ENCODE results near the gene LRIG1.

LRIG1 gene

GRCh38 chr3:66449411-66449974 lies 51.3 kb downstream of the LRIG1 start:
- DNase-seq (ENCODE audit: low read depth in 2 of 2, low spot score in 1 of 2): no peak

DNA sequence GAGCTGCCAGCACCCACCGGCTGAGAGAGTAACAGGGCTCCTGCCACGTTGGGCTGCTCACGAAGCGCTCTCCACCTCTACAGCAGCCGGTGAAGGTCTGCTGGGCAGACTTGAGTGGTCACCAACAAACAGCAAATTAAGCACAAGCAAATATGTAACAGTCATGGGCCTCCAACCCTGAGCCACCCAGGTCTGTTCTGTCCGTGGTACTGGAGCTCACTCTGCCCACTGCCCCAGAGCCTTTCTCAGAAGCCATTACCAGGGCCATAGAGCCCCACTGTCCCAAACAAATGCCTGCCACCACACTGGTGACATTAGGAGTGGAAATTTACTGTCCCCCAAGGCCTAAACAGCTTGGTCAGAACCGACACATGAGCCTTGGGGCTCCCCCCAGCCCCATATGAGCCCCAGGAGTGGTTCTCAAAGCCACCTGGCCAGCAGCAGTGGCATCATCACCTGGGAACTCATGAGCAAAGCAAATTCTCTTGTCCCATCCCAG lies 56.6 kb downstream of the LRIG1 start:
- no peak for DNase-seq (ENCODE audit: low read depth in 2 of 2, low spot score in 1 of 2)

GRCh38 chr3:66443118-66443803 lies 57.6 kb downstream of the LRIG1 start:
- no peak for DNase-seq (ENCODE audit: low read depth in 2 of 2, low spot score in 1 of 2)

DNA sequence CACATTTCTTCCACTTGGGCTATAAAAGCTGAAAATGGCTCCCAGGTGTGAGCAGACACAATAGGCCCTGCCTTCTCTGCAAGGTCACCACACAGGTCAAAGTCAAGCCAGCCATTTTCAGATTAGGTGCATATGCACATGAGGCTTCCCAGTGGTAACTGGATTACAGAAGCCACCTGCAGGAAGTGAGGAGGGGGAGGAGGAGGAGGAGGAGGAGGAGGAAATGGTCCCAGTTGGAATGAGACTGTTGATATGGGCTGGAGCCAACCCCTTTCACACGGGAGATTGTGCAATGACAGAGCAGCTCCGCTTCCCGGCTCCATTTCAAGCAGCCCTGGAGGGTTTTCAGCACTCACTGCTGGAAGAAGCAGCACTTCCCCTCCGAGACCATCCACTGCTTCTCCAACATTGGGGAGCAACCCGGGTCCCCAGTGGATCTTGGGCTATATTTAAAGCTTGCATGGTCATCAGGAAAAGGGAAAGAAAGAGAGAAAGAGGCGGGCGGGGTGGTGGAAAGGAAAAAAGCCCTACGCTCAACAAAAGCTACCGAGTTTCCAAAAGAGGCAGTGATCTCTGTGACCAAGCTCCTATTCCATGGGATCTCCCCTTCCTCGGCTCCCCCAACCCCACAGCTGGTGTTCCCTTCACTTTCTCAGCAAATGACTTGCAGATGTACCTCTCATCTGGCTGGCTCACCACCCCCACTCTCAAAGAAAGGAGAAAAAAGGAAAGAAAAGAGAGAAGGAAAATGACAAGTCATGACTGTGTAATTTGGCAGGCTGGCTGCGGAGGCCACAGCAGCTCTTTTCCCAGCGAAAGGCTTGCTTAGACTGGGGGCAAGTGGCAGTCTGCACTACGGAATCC lies 58.3 kb downstream of the LRIG1 start:
- DNase-seq (ENCODE audit: low read depth in 2 of 2, low spot score in 1 of 2): no peak

GRCh38 chr3:66441692-66442091 lies 59.1 kb downstream of the LRIG1 start:
- DNase-seq (ENCODE audit: low read depth in 2 of 2, low spot score in 1 of 2): no peak

GRCh38 chr3:66441129-66441528 lies 59.7 kb downstream of the LRIG1 start:
- DNase-seq (ENCODE audit: low read depth in 2 of 2, low spot score in 1 of 2): no peak

DNA sequence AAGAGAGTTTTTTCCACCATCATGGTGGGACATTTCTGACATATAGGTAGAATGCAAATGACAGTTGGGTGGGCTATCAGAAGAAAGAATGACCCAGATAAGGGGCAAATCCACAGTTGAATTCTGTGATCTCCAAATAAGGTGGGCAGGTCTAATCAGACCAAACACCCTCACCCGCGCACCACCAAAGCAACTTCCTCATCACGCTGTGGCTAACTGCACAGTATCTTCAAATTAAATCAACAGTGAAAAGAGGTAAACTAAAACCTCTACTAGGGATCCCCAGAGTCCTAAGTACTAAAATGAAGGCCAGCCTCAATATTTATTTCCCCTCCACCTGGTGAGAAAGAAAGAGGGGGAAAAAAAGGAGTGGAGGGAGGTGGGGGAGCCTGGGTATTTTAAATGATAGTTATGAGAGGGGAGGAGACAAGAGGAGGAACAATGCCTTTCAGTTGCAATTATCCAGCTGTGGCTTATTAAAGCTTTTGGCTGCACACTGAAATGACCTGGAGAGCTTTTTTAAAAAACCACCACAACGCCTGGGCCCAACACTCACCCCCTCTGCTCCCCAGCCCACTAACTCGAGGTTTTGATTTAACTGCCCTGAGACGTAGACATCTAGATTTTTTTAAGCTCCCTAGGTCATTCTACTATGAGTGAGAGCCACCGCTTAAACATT lies 61.0 kb downstream of the LRIG1 start:
- no peak for DNase-seq (ENCODE audit: low read depth in 2 of 2, low spot score in 1 of 2)

DNA sequence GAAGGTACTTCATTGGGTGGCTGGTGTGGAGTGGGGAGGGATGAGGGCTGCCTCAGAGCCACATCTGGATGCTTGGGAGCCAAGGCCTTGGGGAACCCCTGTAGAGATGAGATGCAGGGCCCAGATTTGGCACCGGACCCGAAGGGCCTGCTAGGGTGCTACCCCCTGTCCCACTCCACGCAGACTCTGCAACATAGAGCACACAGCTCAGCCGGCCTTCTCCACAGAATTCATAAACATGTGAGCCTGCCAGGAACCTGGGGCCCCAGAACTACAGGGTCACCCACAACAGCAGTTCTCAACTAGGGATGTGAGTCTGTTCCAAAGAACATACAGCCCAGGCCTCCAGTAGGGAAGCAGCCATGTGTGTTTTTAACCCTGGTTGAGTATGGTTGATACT lies 62.8 kb downstream of the LRIG1 start:
- no peak for DNase-seq (ENCODE audit: low read depth in 2 of 2, low spot score in 1 of 2)

GRCh38 chr3:66437341-66437929 lies 63.4 kb downstream of the LRIG1 start:
- no peak for DNase-seq (ENCODE audit: low read depth in 2 of 2, low spot score in 1 of 2)

- no peak for DNase-seq (ENCODE audit: low read depth in 2 of 2, low spot score in 1 of 2)
Observed at GRCh38 chr3:66435989-66436388, 64.8 kb downstream of the LRIG1 start.

DNA sequence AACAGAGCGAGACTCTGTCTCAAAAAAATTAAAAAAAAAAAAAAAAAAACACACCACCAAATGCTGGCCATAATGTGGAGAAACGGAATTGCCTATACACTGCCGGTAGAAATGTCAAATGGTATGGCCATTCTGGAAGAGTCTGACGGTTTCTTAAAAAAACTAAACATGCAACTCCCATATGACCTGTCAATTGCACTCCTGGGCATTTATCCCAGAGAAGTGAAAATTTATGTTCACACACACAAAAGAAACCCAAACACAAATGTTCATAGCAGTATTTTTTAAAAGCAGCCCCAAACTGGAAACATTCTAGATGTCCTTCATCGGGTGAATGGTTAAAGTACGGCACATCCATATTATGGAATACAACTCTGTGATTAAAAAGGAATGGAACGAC lies 66.1 kb downstream of the LRIG1 start:
- no peak for DNase-seq (ENCODE audit: low read depth in 2 of 2, low spot score in 1 of 2)

- DNase-seq (ENCODE audit: low read depth in 2 of 2, low spot score in 1 of 2): no peak
Observed at GRCh38 chr3:66433522-66433782, 67.4 kb downstream of the LRIG1 start.

GRCh38 chr3:66432767-66433521 lies 67.9 kb downstream of the LRIG1 start:
- DNase-seq (ENCODE audit: low read depth in 2 of 2, low spot score in 1 of 2): no peak

GRCh38 chr3:66432041-66432766 lies 68.6 kb downstream of the LRIG1 start:
- no peak for DNase-seq (ENCODE audit: low read depth in 2 of 2, low spot score in 1 of 2)

DNA sequence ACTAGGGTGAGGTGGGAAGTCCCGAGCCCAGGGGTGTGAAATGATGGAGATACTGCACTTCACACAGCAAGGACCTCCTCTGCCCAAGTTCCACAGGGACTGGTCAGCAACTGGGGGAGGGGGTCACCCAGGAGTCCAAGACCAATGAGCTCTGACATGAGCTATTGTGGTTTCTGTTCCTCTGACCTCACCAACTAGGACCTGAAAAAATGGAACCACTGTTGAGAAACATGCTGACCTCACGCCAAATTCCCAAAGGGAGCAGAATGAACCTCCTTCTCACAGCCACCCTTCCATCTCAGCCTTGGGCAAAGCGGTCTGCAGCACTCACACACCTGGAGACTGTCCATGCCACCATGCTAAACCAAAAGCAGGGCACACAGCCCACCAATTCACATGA lies 69.3 kb downstream of the LRIG1 start:
- DNase-seq (ENCODE audit: low read depth in 2 of 2, low spot score in 1 of 2): no peak

GRCh38 chr3:66430876-66431275 lies 69.9 kb downstream of the LRIG1 start:
- DNase-seq (ENCODE audit: low read depth in 2 of 2, low spot score in 1 of 2): no peak

DNA sequence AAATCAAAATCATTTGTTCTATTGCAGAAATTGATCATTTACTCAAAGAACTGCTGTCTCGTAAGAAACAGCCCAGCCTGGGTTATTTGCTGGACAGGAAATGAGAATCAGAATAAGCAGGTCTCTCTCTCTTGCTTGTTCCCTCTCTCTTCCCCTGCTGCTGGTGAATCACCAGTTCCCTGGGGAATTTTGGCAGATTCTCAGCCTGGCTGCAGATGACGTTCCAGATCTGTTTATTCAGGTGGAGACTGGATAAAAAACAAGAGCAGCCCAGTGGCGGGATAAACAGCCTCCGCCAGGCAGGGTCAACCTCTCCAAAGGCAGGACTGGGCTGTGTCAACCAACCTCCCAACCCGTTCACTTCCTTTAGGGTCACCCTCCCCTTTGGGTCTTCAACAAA lies 72.1 kb downstream of the LRIG1 start:
- DNase-seq (ENCODE audit: low read depth in 2 of 2, low spot score in 1 of 2): no peak

DNA sequence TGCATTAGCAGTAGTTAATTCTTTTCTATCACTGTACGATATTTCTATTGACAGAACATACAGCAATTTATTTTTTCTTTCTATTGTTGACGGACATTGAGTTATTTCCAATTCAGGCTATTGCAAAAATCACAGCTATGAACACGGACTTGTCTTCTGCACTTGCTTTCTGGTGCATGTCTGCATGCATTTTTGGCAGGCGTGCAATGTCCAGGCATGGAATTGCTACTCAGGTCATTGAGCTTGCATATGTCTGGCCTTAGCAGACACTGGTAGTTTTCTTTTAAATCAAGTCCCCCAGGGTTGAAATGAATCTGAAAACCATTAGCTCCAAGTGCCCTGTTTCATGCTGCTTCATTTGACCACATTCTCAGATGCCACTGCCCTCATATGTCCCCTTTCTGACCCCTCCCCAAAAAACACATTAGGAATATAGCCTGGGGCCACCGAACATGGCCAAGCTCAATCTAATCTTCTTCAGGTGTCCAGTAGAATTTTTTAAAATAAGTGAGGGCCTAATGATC lies 72.8 kb downstream of the LRIG1 start:
- DNase-seq (ENCODE audit: low read depth in 2 of 2, low spot score in 1 of 2): no peak

DNA sequence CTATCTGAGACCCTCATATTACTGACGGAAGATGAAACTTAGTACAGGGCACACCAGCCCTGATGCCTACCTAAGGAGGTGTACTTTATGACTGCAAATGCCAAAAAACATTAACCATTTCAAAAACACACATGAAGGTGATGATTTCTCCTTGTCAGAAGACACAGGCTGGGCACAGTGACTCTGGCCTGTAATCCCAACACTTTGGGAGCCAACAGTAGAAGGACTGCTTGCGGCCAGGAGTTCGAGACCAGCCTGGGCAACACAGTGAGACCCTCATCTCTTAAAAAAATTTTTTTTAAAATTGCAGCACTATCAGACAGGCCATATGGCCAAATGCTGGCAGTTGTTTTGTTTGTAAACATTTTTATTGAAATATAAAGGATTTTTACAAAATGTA lies 73.5 kb downstream of the LRIG1 start:
- no peak for DNase-seq (ENCODE audit: low read depth in 2 of 2, low spot score in 1 of 2)

DNA sequence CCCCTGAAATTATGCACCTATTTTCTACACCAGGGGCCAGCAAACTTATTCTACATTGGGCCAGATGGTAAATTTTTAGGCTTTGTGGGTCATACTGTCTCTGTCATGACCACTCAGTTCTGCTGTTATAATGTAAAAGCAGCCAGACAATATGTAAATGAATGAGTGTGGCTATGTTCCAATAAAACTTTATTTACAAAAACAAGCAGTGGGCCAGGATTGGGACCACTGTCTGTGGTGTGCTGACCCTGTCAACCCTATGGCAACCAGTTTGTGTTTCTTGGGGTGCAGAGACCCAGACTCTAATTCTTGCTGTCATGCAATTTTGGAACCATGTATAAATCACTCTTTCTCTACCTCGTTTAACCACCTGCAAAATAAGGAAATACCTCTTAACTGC lies 74.7 kb downstream of the LRIG1 start:
- no peak for DNase-seq (ENCODE audit: low read depth in 2 of 2, low spot score in 1 of 2)
